Measurements from ENCODE around the gene SERINC5.

SERINC5 gene

GRCh38 chr5:80067016-80067415 lies 188.8 kb downstream of the SERINC5 start:
- H3K4me3 ChIP-seq (ENCODE audit: control insufficient read depth, low read depth, low read length), result no peak overlapping the region
- no peak for TF ChIP-seq CTCF (IDR thresholded peaks at IDR 0.05; ENCODE audit: control insufficient read depth, insufficient read depth, low read depth, low read length, missing control alignments)
- no peak for DNase-seq (ENCODE audit: low read depth)

GRCh38 chr5:80064124-80064523 lies 191.7 kb downstream of the SERINC5 start:
- TF ChIP-seq CTCF (IDR thresholded peaks at IDR 0.05; ENCODE audit: control insufficient read depth, insufficient read depth, low read depth, low read length, missing control alignments), result no peak
- no peak for DNase-seq (ENCODE audit: low read depth)
- H3K4me3 ChIP-seq (ENCODE audit: control insufficient read depth, low read depth, low read length), result no peak overlapping the region
